H9 (cell line): ENCODE data around the gene CCDC74B. TPM values are rescaled to one million over a fixed set of nuclear protein-coding genes. Genes with fewer than 3 reads are reported as not detected.
"Not testable (repeated sequence)": the region's sequence is repeated elsewhere in the genome, so short reads cannot be mapped to it uniquely, and the experiment has no call there.

ENCODE experiments used
- DNase-seq: peaks from one replicate; pipeline ENCODE4 v3.0.0-alpha.2; 2017
- H2AFZ ChIP-seq: one replicate; pipeline ENCODE4 v1.6.1; 2013; ENCODE audit warnings: mild to moderate bottlenecking, low read length, control low read depth, moderate library complexity
- H2AK5ac ChIP-seq: 2 replicates; pipeline ENCODE4 v1.6.1; 2013; ENCODE audit warnings: low read length, control low read depth, mixed read lengths; ENCODE audit not compliant: insufficient read length
- H2BK120ac ChIP-seq: one replicate; pipeline ENCODE4 v1.6.1; 2013; ENCODE audit warnings: low read depth, mild to moderate bottlenecking, low read length, control low read depth, inconsistent platforms; ENCODE audit not compliant: poor library complexity, severe bottlenecking
- H2BK12ac ChIP-seq: 2 replicates; pipeline ENCODE4 v1.6.1; 2013; ENCODE audit warnings: low read length, control low read depth, mixed read lengths, low read depth; ENCODE audit not compliant: insufficient read length
- H2BK15ac ChIP-seq: 2 replicates; pipeline ENCODE4 v1.6.1; 2013; ENCODE audit warnings: low read depth, low read length, control low read depth
- H2BK20ac ChIP-seq: one replicate; pipeline ENCODE4 v1.6.1; 2013; ENCODE audit warnings: low read depth, mild to moderate bottlenecking, low read length, control low read depth, inconsistent platforms; ENCODE audit not compliant: poor library complexity, severe bottlenecking
- H2BK5ac ChIP-seq: 2 replicates; pipeline ENCODE4 v1.6.1; 2013; ENCODE audit warnings: low read length, control low read depth, mixed read lengths; ENCODE audit not compliant: insufficient read length
- H3K14ac ChIP-seq: 2 replicates; pipeline ENCODE4 v1.6.1; 2013; ENCODE audit warnings: low read length, control low read depth; ENCODE audit not compliant: insufficient read depth
- H3K18ac ChIP-seq: 2 replicates; pipeline ENCODE4 v1.6.1; 2013; ENCODE audit warnings: low read depth, mild to moderate bottlenecking, mixed read lengths, low read length, control low read depth; ENCODE audit not compliant: insufficient read length
- H3K23ac ChIP-seq: 2 replicates; pipeline ENCODE4 v1.6.1; 2013; ENCODE audit warnings: low read length, control low read depth, mixed read lengths, low read depth; ENCODE audit not compliant: insufficient read length
- H3K23me2 ChIP-seq: 2 replicates; pipeline ENCODE4 v1.6.1; 2013; ENCODE audit warnings: low read depth, mild to moderate bottlenecking, mixed read lengths, low read length, control low read depth; ENCODE audit not compliant: insufficient read length, poor library complexity, severe bottlenecking
- H3K27ac ChIP-seq: 2 replicates; pipeline ENCODE4 v1.5.1; 2013; ENCODE audit warnings: low read length, control low read depth, mixed read lengths, low read depth; ENCODE audit not compliant: insufficient read length
- H3K27me3 ChIP-seq: 2 replicates; pipeline ENCODE4 v1.6.1; 2013; ENCODE audit warnings: low read length, control low read depth, inconsistent platforms; ENCODE audit not compliant: insufficient read depth
- H3K4ac ChIP-seq: 2 replicates; pipeline ENCODE4 v1.6.1; 2013; ENCODE audit warnings: low read depth, mild to moderate bottlenecking, control low read depth, inconsistent platforms, low read length, moderate library complexity
- H3K4me1 ChIP-seq: 2 replicates; pipeline ENCODE4 v1.6.1; 2013; ENCODE audit warnings: low read length, control low read depth, inconsistent platforms; ENCODE audit not compliant: insufficient read depth
- H3K4me2 ChIP-seq: 2 replicates; pipeline ENCODE4 v1.6.1; 2013; ENCODE audit warnings: low read length, control low read depth, mixed read lengths; ENCODE audit not compliant: insufficient read length, insufficient read depth
- H3K56ac ChIP-seq: 2 replicates; pipeline ENCODE4 v1.6.1; 2013; ENCODE audit warnings: low read depth, mild to moderate bottlenecking, mixed read lengths, low read length, control low read depth; ENCODE audit not compliant: insufficient read length
- H3K79me1 ChIP-seq: 2 replicates; pipeline ENCODE4 v1.6.1; 2013; ENCODE audit warnings: low read depth, mild to moderate bottlenecking, moderate library complexity, low read length, control low read depth, inconsistent platforms; ENCODE audit not compliant: insufficient read depth, poor library complexity, severe bottlenecking
- H3K79me2 ChIP-seq: 2 replicates; pipeline ENCODE4 v1.6.1; 2013; ENCODE audit warnings: low read length, control low read depth, inconsistent platforms; ENCODE audit not compliant: insufficient read depth
- H3K9ac ChIP-seq: 2 replicates; pipeline ENCODE4 v1.6.1; 2013; ENCODE audit warnings: low read length, control low read depth, mixed read lengths; ENCODE audit not compliant: insufficient read length; ENCODE audit errors: extremely low read depth
- H3K9me3 ChIP-seq: one replicate; pipeline ENCODE4 v1.6.1; 2013; ENCODE audit warnings: low read depth, low read length, inconsistent platforms; ENCODE audit not compliant: control insufficient read depth
- H3T11ph ChIP-seq: one replicate; pipeline ENCODE4 v1.6.1; 2013; ENCODE audit warnings: mild to moderate bottlenecking, low read length, control low read depth, inconsistent platforms
- H4K20me1 ChIP-seq: one replicate; pipeline ENCODE4 v1.6.1; 2013; ENCODE audit not compliant: control insufficient read depth, insufficient read length, insufficient read depth
- H4K5ac ChIP-seq: 2 replicates; pipeline ENCODE4 v1.6.1; 2013; ENCODE audit warnings: low read depth, mild to moderate bottlenecking, mixed read lengths, low read length, control low read depth; ENCODE audit not compliant: insufficient read length
- H4K8ac ChIP-seq: replicated peaks from 2 replicates; pipeline ENCODE4 v1.6.1; 2013; ENCODE audit warnings: low read length, control low read depth, mixed read lengths, low read depth; ENCODE audit not compliant: insufficient read length
- H4K91ac ChIP-seq: 2 replicates; pipeline ENCODE4 v1.6.1; 2013; ENCODE audit warnings: low read depth, mild to moderate bottlenecking, moderate library complexity, mixed read lengths, low read length, control low read depth; ENCODE audit not compliant: insufficient read length
- H3K27ac Mint-ChIP-seq, 3 experiments: 2 replicates in 2 of 3; 3 replicates in 1 of 3; pipeline ENCODE4 v1.8.0; 2020 to 2021; ENCODE audit warnings: mixed read lengths in 3 of 3, mild to moderate bottlenecking in 1 of 3, moderate library complexity in 1 of 3
- H3K27me3 Mint-ChIP-seq: 2 replicates; pipeline ENCODE4 v1.8.0; 2021; ENCODE audit warnings: low read depth, mild to moderate bottlenecking, moderate library complexity, mixed read lengths
- H3K36me3 Mint-ChIP-seq, 3 experiments: 2 replicates in 2 of 3; 3 replicates in 1 of 3; pipeline ENCODE4 v1.8.0; 2020 to 2021; ENCODE audit warnings: low read depth in 3 of 3, mixed read lengths in 3 of 3; ENCODE audit not compliant: insufficient read depth in 1 of 3
- H3K4me1 Mint-ChIP-seq, 2 experiments: 2 replicates each; pipeline ENCODE4 v1.8.0; 2020; ENCODE audit warnings: mixed read lengths in 2 of 2
- H3K4me3 Mint-ChIP-seq, 2 experiments: 2 replicates in 1 of 2; 3 replicates in 1 of 2; pipeline ENCODE4 v1.8.0; 2020 to 2021; ENCODE audit warnings: mild to moderate bottlenecking in 2 of 2, mixed read lengths in 2 of 2, moderate library complexity in 1 of 2
- H3K9me3 Mint-ChIP-seq, 2 experiments: 2 replicates in 1 of 2; 3 replicates in 1 of 2; pipeline ENCODE4 v1.8.0; 2020; ENCODE audit warnings: mild to moderate bottlenecking in 2 of 2, mixed read lengths in 2 of 2, moderate library complexity in 1 of 2
- WGBS: extraction: QIAGEN DNeasy Blood & Tissue Kit; methylation state at CpG from one replicate; pipeline ENCODE4 v1.1.7; 2013; ENCODE audit warnings: missing lambda C conversion rate, low lambda C conversion rate, mixed read lengths; ENCODE audit not compliant: insufficient read length; ENCODE audit errors: extremely low coverage; 5-methylcytosine and 5-hydroxymethylcytosine counted together
- total RNA-seq: library from RNA; stranded (reverse); gene quantifications from 2 replicates; pipeline ENCODE4 v1.2.1, GENCODE V29; 2021
- TF ChIP-seq, protein P1 (sequence below): fragments of 200-600 bp; sonication (generic); conservative IDR thresholded peaks from 3 replicates; pipeline ENCODE4 v1.8.0; 2021; ENCODE audit warnings: antibody characterized with exemption, mild to moderate bottlenecking

CCDC74B gene
- total RNA-seq, 1 experiment from 2014 or later: 6.7 TPM

DNA sequence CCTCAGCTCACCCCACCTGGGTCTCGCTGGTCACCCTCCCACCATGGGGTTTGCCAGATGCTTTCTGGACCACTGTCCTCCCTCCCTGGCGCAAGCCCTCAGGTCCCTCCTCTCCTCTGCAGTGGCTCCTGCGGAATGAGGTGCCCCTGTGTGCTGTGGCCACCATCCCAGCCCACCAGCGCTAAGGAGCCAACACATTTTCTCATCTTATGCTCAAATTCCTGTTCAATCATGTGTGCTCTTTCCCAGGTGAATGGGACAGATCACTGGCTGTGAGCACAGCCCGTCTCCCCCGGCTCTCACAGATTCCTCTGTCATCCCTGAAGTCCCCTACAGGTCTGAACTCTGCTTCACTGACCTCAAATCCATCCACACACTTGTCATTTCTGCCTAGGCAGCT lies 15.2 kb upstream of the CCDC74B start:
- H2BK12ac ChIP-seq: no peak overlapping the region
- no peaks in the 10 kb centered on the region for H3K79me1 ChIP-seq
- H3K4me2 ChIP-seq: no peak overlapping the region
- H2BK120ac ChIP-seq: no peak overlapping the region
- Mint-ChIP-seq H3K36me3 (peaks cover 12 to 52% (median 32%) of the 10 kb centered on the region in 3 experiments; a peak in 6 of 7 replicates), H3K4me1 (peaks cover 0 to 6% of the 10 kb centered on the region in 2 experiments; a peak in 2 of 4 replicates), H3K9me3 (no peaks in the 10 kb centered on the region), H3K27me3 (no peaks in the 10 kb centered on the region; the same call in 1 of the 2 replicates), H3K27ac (no peak overlapping the region; a peak in 2 of 7 replicates), H3K4me3 (no peak overlapping the region)
- no peak for DNase-seq
- H3K4me1 ChIP-seq: no peaks in the 10 kb centered on the region
- no peak overlapping the region for H2AK5ac ChIP-seq
- no peaks in the 10 kb centered on the region for H3K23me2 ChIP-seq
- no peaks in the 10 kb centered on the region for H3K27me3 ChIP-seq
- no peaks in the 10 kb centered on the region for H3K79me2 ChIP-seq
- H4K5ac ChIP-seq: no peak overlapping the region
- H2AFZ ChIP-seq: no peak overlapping the region
- H2BK5ac ChIP-seq: no peak overlapping the region
- no peak overlapping the region for H3K27ac ChIP-seq
- H3K23ac ChIP-seq: no peak overlapping the region
- H3K9ac ChIP-seq: no peak overlapping the region
- no peak overlapping the region for H4K8ac ChIP-seq
- H3K9me3 ChIP-seq: no peaks in the 10 kb centered on the region
- TF ChIP-seq, protein P1, sequence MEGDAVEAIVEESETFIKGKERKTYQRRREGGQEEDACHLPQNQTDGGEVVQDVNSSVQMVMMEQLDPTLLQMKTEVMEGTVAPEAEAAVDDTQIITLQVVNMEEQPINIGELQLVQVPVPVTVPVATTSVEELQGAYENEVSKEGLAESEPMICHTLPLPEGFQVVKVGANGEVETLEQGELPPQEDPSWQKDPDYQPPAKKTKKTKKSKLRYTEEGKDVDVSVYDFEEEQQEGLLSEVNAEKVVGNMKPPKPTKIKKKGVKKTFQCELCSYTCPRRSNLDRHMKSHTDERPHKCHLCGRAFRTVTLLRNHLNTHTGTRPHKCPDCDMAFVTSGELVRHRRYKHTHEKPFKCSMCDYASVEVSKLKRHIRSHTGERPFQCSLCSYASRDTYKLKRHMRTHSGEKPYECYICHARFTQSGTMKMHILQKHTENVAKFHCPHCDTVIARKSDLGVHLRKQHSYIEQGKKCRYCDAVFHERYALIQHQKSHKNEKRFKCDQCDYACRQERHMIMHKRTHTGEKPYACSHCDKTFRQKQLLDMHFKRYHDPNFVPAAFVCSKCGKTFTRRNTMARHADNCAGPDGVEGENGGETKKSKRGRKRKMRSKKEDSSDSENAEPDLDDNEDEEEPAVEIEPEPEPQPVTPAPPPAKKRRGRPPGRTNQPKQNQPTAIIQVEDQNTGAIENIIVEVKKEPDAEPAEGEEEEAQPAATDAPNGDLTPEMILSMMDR: no peak
- H3K14ac ChIP-seq: no peak overlapping the region
- H3K18ac ChIP-seq: no peak overlapping the region
- H3T11ph ChIP-seq: no peak overlapping the region
- H3K56ac ChIP-seq: no peak overlapping the region
- H2BK20ac ChIP-seq: no peak overlapping the region
- H3K4ac ChIP-seq: no peak overlapping the region
- no peaks in the 10 kb centered on the region for H4K20me1 ChIP-seq
- H2BK15ac ChIP-seq: no peak overlapping the region
- whole genome bisulfite sequencing: no CpG with 5 or more reads among the region's 6 CpGs
- no peak overlapping the region for H4K91ac ChIP-seq

DNA sequence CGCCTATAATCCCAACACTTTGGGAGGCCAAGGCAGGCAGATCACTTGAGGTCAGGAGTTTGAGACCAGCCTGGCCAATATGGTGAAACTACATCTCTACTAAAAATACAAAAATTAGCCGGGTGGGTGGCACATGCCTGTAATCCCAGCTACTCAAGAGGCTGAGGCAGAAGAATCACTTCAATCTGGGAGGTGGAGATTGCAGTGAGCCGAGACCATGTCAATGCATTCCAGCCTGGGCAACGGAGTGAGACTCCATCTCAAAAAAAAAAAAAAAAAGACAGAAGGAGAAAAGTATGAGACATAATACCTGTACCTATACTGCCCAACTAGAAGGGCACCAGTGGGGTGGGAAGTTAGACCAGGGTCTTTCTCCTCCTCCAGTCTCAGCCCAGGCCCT lies 14.5 kb upstream of the CCDC74B start:
- not testable (repeated sequence) for H2BK15ac ChIP-seq, H4K20me1 ChIP-seq, H3K56ac ChIP-seq, H2BK12ac ChIP-seq, H2BK5ac ChIP-seq, H3K9me3 Mint-ChIP-seq, H3K9ac ChIP-seq, H3K79me1 ChIP-seq, H3K9me3 ChIP-seq, H3K27ac Mint-ChIP-seq, H4K5ac ChIP-seq, H3K4me1 ChIP-seq, H2AFZ ChIP-seq, H3K27ac ChIP-seq, H3K18ac ChIP-seq, H3K27me3 ChIP-seq, H4K8ac ChIP-seq, H3K4me2 ChIP-seq, H3T11ph ChIP-seq, H3K4me1 Mint-ChIP-seq, DNase-seq, H3K27me3 Mint-ChIP-seq, H4K91ac ChIP-seq, H2BK120ac ChIP-seq, H3K23me2 ChIP-seq, H3K79me2 ChIP-seq, H2BK20ac ChIP-seq, H3K14ac ChIP-seq, H3K23ac ChIP-seq, H2AK5ac ChIP-seq, H3K4ac ChIP-seq, H3K4me3 Mint-ChIP-seq
- peaks cover 10 to 48% (median 35%) of the 10 kb centered on the region in 3 experiments; a peak in 6 of 7 replicates for H3K36me3 Mint-ChIP-seq
- WGBS: no CpG with 5 or more reads among the region's 4 CpGs
